Mesenchymal stem cell (in vitro differentiated cells and primary cell): ENCODE data around the gene LRRN2. TPM values are rescaled to one million over a fixed set of nuclear protein-coding genes. Genes with fewer than 3 reads are reported as not detected.
"Not testable (repeated sequence)": the region's sequence is repeated elsewhere in the genome, so short reads cannot be mapped to it uniquely, and the experiment has no call there.

ENCODE experiments used
- DNase-seq: peaks from one replicate; pipeline ENCODE4 v3.0.0-alpha.2; 2013
- H2AFZ ChIP-seq: one replicate; pipeline ENCODE4 v1.6.1; 2013; ENCODE audit warnings: low read depth, mild to moderate bottlenecking, control low read depth, inconsistent platforms, low read length, moderate library complexity
- H2AK5ac ChIP-seq: 2 replicates; pipeline ENCODE4 v1.6.1; 2013; ENCODE audit warnings: low read length, moderate library complexity, mild to moderate bottlenecking, inconsistent platforms; ENCODE audit not compliant: severe bottlenecking
- H2BK120ac ChIP-seq: one replicate; pipeline ENCODE4 v1.6.1; 2013; ENCODE audit warnings: low read depth, mild to moderate bottlenecking, inconsistent platforms, low read length, moderate library complexity
- H2BK12ac ChIP-seq, 2 experiments: one replicate each; pipeline ENCODE4 v1.6.1; 2013; ENCODE audit warnings: inconsistent platforms in 2 of 2, low read length in 2 of 2, mild to moderate bottlenecking in 2 of 2, moderate library complexity in 2 of 2, control low read depth in 1 of 2
- H2BK15ac ChIP-seq: one replicate; pipeline ENCODE4 v1.6.1; 2013; ENCODE audit warnings: mild to moderate bottlenecking, low read depth, inconsistent platforms; ENCODE audit not compliant: poor library complexity, severe bottlenecking
- H2BK5ac ChIP-seq: 2 replicates; pipeline ENCODE4 v1.6.1; 2013; ENCODE audit warnings: low read depth, mild to moderate bottlenecking, low read length, control low read depth, inconsistent platforms; ENCODE audit not compliant: poor library complexity, severe bottlenecking
- H3K14ac ChIP-seq, 2 experiments: one replicate each; pipeline ENCODE4 v1.6.1; 2013; ENCODE audit warnings: inconsistent platforms in 2 of 2, low read length in 2 of 2, control low read depth in 1 of 2, mild to moderate bottlenecking in 1 of 2, moderate library complexity in 1 of 2
- H3K18ac ChIP-seq, 2 experiments: one replicate each; pipeline ENCODE4 v1.6.1; 2013; ENCODE audit warnings: inconsistent platforms in 2 of 2, low read length in 2 of 2, control low read depth in 1 of 2, low read depth in 1 of 2, mild to moderate bottlenecking in 1 of 2
- H3K23ac ChIP-seq, 2 experiments: one replicate each; pipeline ENCODE4 v1.6.1; 2013; ENCODE audit warnings: inconsistent platforms in 2 of 2, low read length in 2 of 2, mild to moderate bottlenecking in 2 of 2, moderate library complexity in 2 of 2, control low read depth in 1 of 2
- H3K27ac ChIP-seq: 2 replicates; pipeline ENCODE4 v1.5.1; 2013; ENCODE audit warnings: mild to moderate bottlenecking, moderate library complexity, low read length, control low read depth, inconsistent platforms; ENCODE audit not compliant: poor library complexity, severe bottlenecking
- H3K27me3 ChIP-seq, 2 experiments: 2 replicates each; pipeline versions ENCODE4 v1.6.1 to v1.7.0; 2013; ENCODE audit warnings: low read length in 2 of 2, mild to moderate bottlenecking in 2 of 2, moderate library complexity in 2 of 2, control low read depth in 1 of 2, inconsistent platforms in 1 of 2; ENCODE audit not compliant: control insufficient read depth in 1 of 2, insufficient read depth in 1 of 2
- H3K36me3 ChIP-seq, 2 experiments: 2 replicates each; pipeline versions ENCODE4 v1.6.1 to v1.7.0; 2013; ENCODE audit warnings: low read length in 2 of 2, control low read depth in 1 of 2, inconsistent platforms in 1 of 2, low read depth in 1 of 2, mild to moderate bottlenecking in 1 of 2; ENCODE audit not compliant: insufficient read depth in 2 of 2, control insufficient read depth in 1 of 2
- H3K4ac ChIP-seq, 2 experiments: one replicate each; pipeline ENCODE4 v1.6.1; 2013; ENCODE audit warnings: inconsistent platforms in 2 of 2, low read length in 2 of 2, mild to moderate bottlenecking in 2 of 2, moderate library complexity in 2 of 2, control low read depth in 1 of 2, low read depth in 1 of 2
- H3K4me1 ChIP-seq: 2 replicates; pipeline ENCODE4 v1.6.1; 2013; ENCODE audit warnings: low read depth, low read length, control low read depth; ENCODE audit not compliant: control insufficient read depth, insufficient read depth
- H3K4me2 ChIP-seq: 2 replicates; pipeline ENCODE4 v1.6.1; 2013; ENCODE audit warnings: low read length, mild to moderate bottlenecking, inconsistent platforms; ENCODE audit not compliant: poor library complexity, severe bottlenecking
- H3K4me3 ChIP-seq, 2 experiments: 2 replicates each; pipeline versions ENCODE4 v1.5.1 to v1.7.0; 2013; ENCODE audit warnings: low read length in 2 of 2, mild to moderate bottlenecking in 2 of 2, control low read depth in 1 of 2, low read depth in 1 of 2; ENCODE audit not compliant: insufficient read depth in 1 of 2
- H3K79me1 ChIP-seq: replicated peaks from 2 replicates; pipeline ENCODE4 v1.6.1; 2013; ENCODE audit warnings: mild to moderate bottlenecking, control low read depth, low read length, inconsistent platforms; ENCODE audit not compliant: poor library complexity, severe bottlenecking
- H3K9ac ChIP-seq: 2 replicates; pipeline ENCODE4 v1.7.0; 2013; ENCODE audit warnings: mild to moderate bottlenecking, low read length, moderate library complexity
- H3K9me3 ChIP-seq: 2 replicates; pipeline ENCODE4 v1.7.0; 2013; ENCODE audit warnings: mild to moderate bottlenecking, low read length; ENCODE audit not compliant: control insufficient read depth
- H4K8ac ChIP-seq: one replicate; pipeline ENCODE4 v1.6.1; 2013; ENCODE audit warnings: inconsistent platforms, mild to moderate bottlenecking, low read length, moderate library complexity
- H4K91ac ChIP-seq: one replicate; pipeline ENCODE4 v1.6.1; 2013; ENCODE audit warnings: mild to moderate bottlenecking, low read length, inconsistent platforms
- WGBS: methylation state at CpG from one replicate; pipeline ENCODE4 v1.1.7; 2013; ENCODE audit warnings: mixed read lengths; 5-methylcytosine and 5-hydroxymethylcytosine counted together
- small RNA-seq: library from polyadenylated mRNA; stranded (forward); fragments of <200 nt; extraction: miRNeasy Mini kit (QIAGEN cat#:217004); gene quantifications from one replicate; pipeline ENCODE3, GENCODE V24; 2013; ENCODE audit warnings: low read depth

Gene LRRN2

DNA sequence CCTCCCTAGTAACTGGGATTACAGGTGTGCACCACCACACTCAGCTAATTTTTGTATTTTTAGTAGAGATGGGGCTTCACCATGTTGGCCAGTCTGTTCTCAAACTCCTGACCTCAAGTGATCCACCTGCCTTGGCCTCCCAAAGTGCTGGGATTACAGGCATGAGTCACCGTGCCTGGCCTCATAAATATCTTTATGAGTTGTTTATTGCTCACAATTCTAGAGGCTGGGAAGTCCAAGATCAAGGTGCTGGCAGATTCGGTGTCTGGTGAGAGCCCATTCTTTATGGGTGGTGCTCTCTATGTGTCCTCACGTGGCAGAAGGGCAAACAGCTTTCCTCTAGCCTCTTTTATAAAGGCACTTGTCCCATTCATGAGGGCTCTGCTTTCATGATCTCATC is 115.5 kb downstream of the LRRN2 start:
- 37% methylated on average over 3 of the region's 3 CpGs for WGBS
- not testable (repeated sequence) for H3K36me3 ChIP-seq, H3K4me2 ChIP-seq, H2BK12ac ChIP-seq, H3K79me1 ChIP-seq, H3K18ac ChIP-seq, H4K8ac ChIP-seq, H2BK5ac ChIP-seq, H3K14ac ChIP-seq, H3K4ac ChIP-seq, DNase-seq, H2BK15ac ChIP-seq, H3K27me3 ChIP-seq, H2BK120ac ChIP-seq, H3K27ac ChIP-seq, H4K91ac ChIP-seq, H3K23ac ChIP-seq, H2AFZ ChIP-seq, H3K4me1 ChIP-seq, H3K9me3 ChIP-seq, H3K9ac ChIP-seq, H2AK5ac ChIP-seq, H3K4me3 ChIP-seq

DNA sequence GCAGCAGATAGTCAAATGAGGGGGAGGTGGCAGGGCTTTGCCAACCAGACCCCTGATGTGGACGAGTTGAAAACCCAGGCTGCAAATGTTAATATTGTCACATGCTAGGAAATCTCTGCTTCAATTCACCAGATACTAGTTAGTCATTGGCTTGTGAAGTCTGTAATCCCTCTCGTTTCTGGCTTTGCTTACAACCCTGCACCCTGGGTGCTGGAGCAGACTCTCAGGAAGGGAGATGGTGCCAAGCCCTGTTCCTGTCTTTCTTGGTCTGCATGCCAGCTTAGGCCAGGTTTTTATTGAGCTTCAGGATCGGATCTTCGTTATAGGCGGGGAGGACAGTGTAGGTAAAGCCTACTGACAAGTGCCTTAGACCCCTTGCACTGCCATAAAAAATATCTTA is 116.1 kb downstream of the LRRN2 start:
- no peak overlapping the region for H3K9ac ChIP-seq
- no peak overlapping the region for H2BK15ac ChIP-seq
- no peaks in the 10 kb centered on the region for H3K9me3 ChIP-seq
- no peak overlapping the region for H3K27ac ChIP-seq
- no peak overlapping the region for H2BK120ac ChIP-seq
- H3K27me3 ChIP-seq, result peaks cover 0 to under 1% of the 10 kb centered on the region in 2 experiments
- H3K4me2 ChIP-seq, result no peak overlapping the region
- H2BK5ac ChIP-seq, result no peak overlapping the region
- no peak overlapping the region for H3K23ac ChIP-seq
- H4K91ac ChIP-seq, result no peak overlapping the region
- no peak overlapping the region for H3K18ac ChIP-seq
- H3K79me1 ChIP-seq, result no peaks in the 10 kb centered on the region
- no peak overlapping the region for H3K4me3 ChIP-seq
- H4K8ac ChIP-seq, result no peak overlapping the region
- DNase-seq, result no peak
- H3K4me1 ChIP-seq, result peaks cover 6% of the 10 kb centered on the region
- no peak overlapping the region for H2AFZ ChIP-seq
- H2BK12ac ChIP-seq, result no peak overlapping the region
- WGBS, result 76% methylated on average over 5 of the region's 5 CpGs
- no peak overlapping the region for H2AK5ac ChIP-seq
- H3K14ac ChIP-seq, result no peak overlapping the region
- peaks cover 3 to 5% of the 10 kb centered on the region in 2 experiments for H3K36me3 ChIP-seq
- no peak overlapping the region for H3K4ac ChIP-seq

DNA sequence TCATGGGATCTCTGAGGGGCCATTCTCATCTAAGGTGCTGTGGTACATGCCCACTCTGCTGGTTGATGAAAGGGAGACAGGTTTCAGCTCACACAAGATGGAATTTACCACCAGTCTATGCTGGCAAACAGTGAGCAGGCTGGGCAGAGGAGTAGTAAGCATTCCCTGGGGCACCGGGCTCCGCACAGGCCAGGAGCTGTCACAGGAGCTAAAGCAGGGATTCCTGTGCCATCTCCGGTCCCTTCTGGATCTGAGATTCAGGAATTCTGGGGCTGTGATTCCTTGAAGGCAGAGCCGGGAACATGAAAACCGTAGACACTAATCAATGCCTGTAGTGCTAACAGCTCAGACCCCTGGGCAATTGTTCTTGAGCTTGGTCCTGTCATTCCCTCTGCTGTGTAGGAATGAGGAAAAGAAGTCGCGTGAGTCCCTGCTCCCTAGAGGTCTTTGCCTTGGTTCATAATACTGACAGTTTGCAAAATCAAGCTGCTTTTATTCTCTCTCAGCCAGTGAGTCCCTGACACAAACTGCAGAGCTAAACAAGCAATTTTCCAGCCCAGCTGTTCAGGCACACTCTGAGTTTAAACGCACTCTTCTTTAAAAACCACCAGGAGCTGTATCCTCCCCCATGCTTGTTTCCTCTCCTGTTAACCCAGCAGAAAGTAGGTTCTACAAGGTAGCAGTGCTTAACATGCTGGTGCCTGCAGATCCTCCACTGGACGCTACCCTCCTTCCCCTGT is 116.8 kb downstream of the LRRN2 start:
- Histone ChIP-seq H4K8ac (no peak overlapping the region), H3K79me1 (no peaks in the 10 kb centered on the region), H3K4me1 (peaks cover 6% of the 10 kb centered on the region), H3K14ac (no peak overlapping the region), H3K36me3 (peaks cover 3 to 5% of the 10 kb centered on the region in 2 experiments), H4K91ac (no peak overlapping the region), H2AFZ (no peak overlapping the region), H2BK12ac (no peak overlapping the region), H3K27ac (no peak overlapping the region), H2BK5ac (no peak overlapping the region), H3K4ac (no peak overlapping the region), H3K9me3 (no peaks in the 10 kb centered on the region), H2BK15ac (no peak overlapping the region), H2BK120ac (no peak overlapping the region), H3K27me3 (no peaks in the 10 kb centered on the region), H3K4me2 (no peak overlapping the region), H3K4me3 (no peak overlapping the region), H3K9ac (no peak overlapping the region), H3K18ac (no peak overlapping the region), H3K23ac (no peak overlapping the region), H2AK5ac (no peak overlapping the region)
- no peak for DNase-seq
- WGBS, result 80% methylated on average over 9 of the region's 9 CpGs

Small RNA genes within 50 kb of the gene (small RNA-seq; reads per million reads assigned to genes)
- gene RF00601 (not detected), gene RNA5SP75 (not detected)
